ENCODE results near the gene KRTAP5-7.
"Not testable (repeated sequence)": the region's sequence is repeated elsewhere in the genome, so short reads cannot be mapped to it uniquely, and the experiment has no call there.

The KRTAP5-7 gene

GRCh38 chr11:71535825-71536224 lies 8.8 kb downstream of the KRTAP5-7 start:
- no peak for DNase-seq

- DNase-seq: no peak
Observed at GRCh38 chr11:71537537-71537936, 10.5 kb downstream of the KRTAP5-7 start.

GRCh38 chr11:71537977-71538665 lies 11.1 kb downstream of the KRTAP5-7 start, which contains the start of gene KRTAP5-8:
Gene KRTAP5-8 (plus strand): TSS chr11:71538025. CDS start chr11:71538056, 31 bp downstream.
- not testable (repeated sequence) for DNase-seq

- no peak for DNase-seq
Observed at GRCh38 chr11:71538666-71538990, 11.6 kb downstream of the KRTAP5-7 start.

- no peak for DNase-seq
Observed at GRCh38 chr11:71539017-71539416, 11.9 kb downstream of the KRTAP5-7 start.

- not testable (repeated sequence) for DNase-seq
Observed at GRCh38 chr11:71539971-71540370, 12.9 kb downstream of the KRTAP5-7 start.

GRCh38 chr11:71540521-71541304 lies 13.6 kb downstream of the KRTAP5-7 start:
- not testable (repeated sequence) for DNase-seq

GRCh38 chr11:71542382-71542781 lies 15.3 kb downstream of the KRTAP5-7 start:
- DNase-seq: no peak

GRCh38 chr11:71542879-71543777 lies 16.1 kb downstream of the KRTAP5-7 start:
- DNase-seq: no peak

GRCh38 chr11:71543866-71544265 lies 16.8 kb downstream of the KRTAP5-7 start:
- no peak for DNase-seq

GRCh38 chr11:71544525-71545214 lies 17.6 kb downstream of the KRTAP5-7 start:
- no peak for DNase-seq

- no peak for DNase-seq
Observed at GRCh38 chr11:71545405-71545966, 18.4 kb downstream of the KRTAP5-7 start.

- DNase-seq: no peak
Observed at GRCh38 chr11:71548120-71548519, 21.1 kb downstream of the KRTAP5-7 start, which contains the start of gene KRTAP5-9. Gene KRTAP5-9 (plus strand): TSS chr11:71548420. CDS start chr11:71548658, 238 bp downstream.

- no peak for DNase-seq
Observed at GRCh38 chr11:71548716-71549151, 21.7 kb downstream of the KRTAP5-7 start.

- no peak for DNase-seq
Observed at GRCh38 chr11:71551711-71552110, 24.6 kb downstream of the KRTAP5-7 start.

GRCh38 chr11:71554996-71555395 lies 27.9 kb downstream of the KRTAP5-7 start:
- DNase-seq: no peak

GRCh38 chr11:71555508-71555907 lies 28.4 kb downstream of the KRTAP5-7 start:
- no peak for DNase-seq

- no peak for DNase-seq
Observed at GRCh38 chr11:71556018-71556417, 29.0 kb downstream of the KRTAP5-7 start.

GRCh38 chr11:71557257-71557656 lies 30.2 kb downstream of the KRTAP5-7 start:
- DNase-seq: no peak

GRCh38 chr11:71558996-71559395 lies 31.9 kb downstream of the KRTAP5-7 start:
- no peak for DNase-seq

GRCh38 chr11:71562120-71562519 lies 35.1 kb downstream of the KRTAP5-7 start:
- DNase-seq: no peak

- DNase-seq: no peak
Observed at GRCh38 chr11:71563406-71563805, 36.3 kb downstream of the KRTAP5-7 start.
